Measurements from ENCODE around the gene SOWAHC. TPM values are rescaled to one million over a fixed set of nuclear protein-coding genes. Genes with fewer than 3 reads are reported as not detected.

SOWAHC gene
- total and polyA plus RNA-seq, 2 of the 13 experiments (the other 11 are each of a cell fraction or from before 2014, with no cell fraction given): 21.2 to 22.5 TPM

GRCh38 chr2:109613922-109614714, at the start of gene SOWAHC, which contains the start of gene SEPTIN10 (continued):
- no peak for TF ChIP-seq ZNF576 (CRISPR knock-in tag; IDR thresholded peaks at IDR 0.05)
- peak; percentile 26; the same call in 1 of the 2 replicates for TF ChIP-seq FOXK2 (IDR thresholded peaks at IDR 0.05)
- TF ChIP-seq ZNF460 (CRISPR knock-in tag; IDR thresholded peaks at IDR 0.05; ENCODE audit: borderline replicate concordance): no peak
- no peak for TF ChIP-seq RNF2 (conservative IDR thresholded peaks at IDR 0.05; ENCODE audit: low read depth)
- TF ChIP-seq ZBTB7B (CRISPR knock-in tag; IDR thresholded peaks at IDR 0.05): peak; percentile 86
- TF ChIP-seq ZNF234 (CRISPR knock-in tag; conservative IDR thresholded peaks at IDR 0.05): no peak
- TF ChIP-seq PHF5A (CRISPR knock-in tag; IDR thresholded peaks at IDR 0.05; ENCODE audit: low read depth, unreplicated experiment): no peak
- TF ChIP-seq ZNF629 (CRISPR knock-in tag; conservative IDR thresholded peaks at IDR 0.05): peak; percentile 59; the same call in 1 of the 2 replicates
- TF ChIP-seq ZNF589 (CRISPR knock-in tag; conservative IDR thresholded peaks at IDR 0.05): peak; percentile 70; the same call in 1 of the 2 replicates
- TF ChIP-seq TRIM24 (CRISPR knock-in tag; IDR thresholded peaks at IDR 0.05): no peak
- TF ChIP-seq JDP2 (CRISPR knock-in tag; IDR thresholded peaks at IDR 0.05; ENCODE audit: borderline replicate concordance): no peak; the same call in 1 of the 2 replicates
- no peak; the same call in 1 of the 2 replicates for TF ChIP-seq ZNF577 (CRISPR knock-in tag; IDR thresholded peaks at IDR 0.05; ENCODE audit: borderline replicate concordance, low read depth)
- TF ChIP-seq, protein P1, sequence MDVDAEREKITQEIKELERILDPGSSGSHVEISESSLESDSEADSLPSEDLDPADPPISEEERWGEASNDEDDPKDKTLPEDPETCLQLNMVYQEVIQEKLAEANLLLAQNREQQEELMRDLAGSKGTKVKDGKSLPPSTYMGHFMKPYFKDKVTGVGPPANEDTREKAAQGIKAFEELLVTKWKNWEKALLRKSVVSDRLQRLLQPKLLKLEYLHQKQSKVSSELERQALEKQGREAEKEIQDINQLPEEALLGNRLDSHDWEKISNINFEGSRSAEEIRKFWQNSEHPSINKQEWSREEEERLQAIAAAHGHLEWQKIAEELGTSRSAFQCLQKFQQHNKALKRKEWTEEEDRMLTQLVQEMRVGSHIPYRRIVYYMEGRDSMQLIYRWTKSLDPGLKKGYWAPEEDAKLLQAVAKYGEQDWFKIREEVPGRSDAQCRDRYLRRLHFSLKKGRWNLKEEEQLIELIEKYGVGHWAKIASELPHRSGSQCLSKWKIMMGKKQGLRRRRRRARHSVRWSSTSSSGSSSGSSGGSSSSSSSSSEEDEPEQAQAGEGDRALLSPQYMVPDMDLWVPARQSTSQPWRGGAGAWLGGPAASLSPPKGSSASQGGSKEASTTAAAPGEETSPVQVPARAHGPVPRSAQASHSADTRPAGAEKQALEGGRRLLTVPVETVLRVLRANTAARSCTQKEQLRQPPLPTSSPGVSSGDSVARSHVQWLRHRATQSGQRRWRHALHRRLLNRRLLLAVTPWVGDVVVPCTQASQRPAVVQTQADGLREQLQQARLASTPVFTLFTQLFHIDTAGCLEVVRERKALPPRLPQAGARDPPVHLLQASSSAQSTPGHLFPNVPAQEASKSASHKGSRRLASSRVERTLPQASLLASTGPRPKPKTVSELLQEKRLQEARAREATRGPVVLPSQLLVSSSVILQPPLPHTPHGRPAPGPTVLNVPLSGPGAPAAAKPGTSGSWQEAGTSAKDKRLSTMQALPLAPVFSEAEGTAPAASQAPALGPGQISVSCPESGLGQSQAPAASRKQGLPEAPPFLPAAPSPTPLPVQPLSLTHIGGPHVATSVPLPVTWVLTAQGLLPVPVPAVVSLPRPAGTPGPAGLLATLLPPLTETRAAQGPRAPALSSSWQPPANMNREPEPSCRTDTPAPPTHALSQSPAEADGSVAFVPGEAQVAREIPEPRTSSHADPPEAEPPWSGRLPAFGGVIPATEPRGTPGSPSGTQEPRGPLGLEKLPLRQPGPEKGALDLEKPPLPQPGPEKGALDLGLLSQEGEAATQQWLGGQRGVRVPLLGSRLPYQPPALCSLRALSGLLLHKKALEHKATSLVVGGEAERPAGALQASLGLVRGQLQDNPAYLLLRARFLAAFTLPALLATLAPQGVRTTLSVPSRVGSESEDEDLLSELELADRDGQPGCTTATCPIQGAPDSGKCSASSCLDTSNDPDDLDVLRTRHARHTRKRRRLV (CRISPR knock-in tag; IDR thresholded peaks at IDR 0.05): no peak
- peak; percentile 74; the same call in 1 of the 3 replicates for TF ChIP-seq MXI1 (IDR thresholded peaks at IDR 0.05; ENCODE audit: borderline replicate concordance, low read depth, low read length)
- TF ChIP-seq ZNF691 (CRISPR knock-in tag; IDR thresholded peaks at IDR 0.05; ENCODE audit: borderline replicate concordance, low read depth): peak; percentile 95
- no peak for TF ChIP-seq HMGA1 (CRISPR knock-in tag; conservative IDR thresholded peaks at IDR 0.05)
- TF ChIP-seq ETV5 (CRISPR knock-in tag; IDR thresholded peaks at IDR 0.05; ENCODE audit: borderline replicate concordance): peak; percentile 98
- peak; percentile 68; the same call in 1 of the 2 replicates for TF ChIP-seq ZNF44 (CRISPR knock-in tag; IDR thresholded peaks at IDR 0.05)
- TF ChIP-seq, protein P2, sequence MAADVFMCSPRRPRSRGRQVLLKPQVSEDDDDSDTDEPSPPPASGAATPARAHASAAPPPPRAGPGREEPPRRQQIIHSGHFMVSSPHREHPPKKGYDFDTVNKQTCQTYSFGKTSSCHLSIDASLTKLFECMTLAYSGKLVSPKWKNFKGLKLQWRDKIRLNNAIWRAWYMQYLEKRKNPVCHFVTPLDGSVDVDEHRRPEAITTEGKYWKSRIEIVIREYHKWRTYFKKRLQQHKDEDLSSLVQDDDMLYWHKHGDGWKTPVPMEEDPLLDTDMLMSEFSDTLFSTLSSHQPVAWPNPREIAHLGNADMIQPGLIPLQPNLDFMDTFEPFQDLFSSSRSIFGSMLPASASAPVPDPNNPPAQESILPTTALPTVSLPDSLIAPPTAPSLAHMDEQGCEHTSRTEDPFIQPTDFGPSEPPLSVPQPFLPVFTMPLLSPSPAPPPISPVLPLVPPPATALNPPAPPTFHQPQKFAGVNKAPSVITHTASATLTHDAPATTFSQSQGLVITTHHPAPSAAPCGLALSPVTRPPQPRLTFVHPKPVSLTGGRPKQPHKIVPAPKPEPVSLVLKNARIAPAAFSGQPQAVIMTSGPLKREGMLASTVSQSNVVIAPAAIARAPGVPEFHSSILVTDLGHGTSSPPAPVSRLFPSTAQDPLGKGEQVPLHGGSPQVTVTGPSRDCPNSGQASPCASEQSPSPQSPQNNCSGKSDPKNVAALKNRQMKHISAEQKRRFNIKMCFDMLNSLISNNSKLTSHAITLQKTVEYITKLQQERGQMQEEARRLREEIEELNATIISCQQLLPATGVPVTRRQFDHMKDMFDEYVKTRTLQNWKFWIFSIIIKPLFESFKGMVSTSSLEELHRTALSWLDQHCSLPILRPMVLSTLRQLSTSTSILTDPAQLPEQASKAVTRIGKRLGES (CRISPR knock-in tag; IDR thresholded peaks at IDR 0.05; ENCODE audit: borderline replicate concordance): 0 out of 2 replicates have a peak, but pooled peaks have one; percentile 83
